HFFc6 (cell line): ENCODE data around the gene SIPA1L3. TPM values are rescaled to one million over a fixed set of nuclear protein-coding genes. Genes with fewer than 3 reads are reported as not detected.
"Not testable (repeated sequence)": the region's sequence is repeated elsewhere in the genome, so short reads cannot be mapped to it uniquely, and the experiment has no call there.

Experiments used
- DNase-seq: peaks from one replicate; pipeline ENCODE4 v3.0.0-alpha.2; 2018
- H3K27ac Mint-ChIP-seq: 2 replicates; pipeline ENCODE4 v1.8.0; 2020; ENCODE audit warnings: mild to moderate bottlenecking, mixed read lengths
- H3K27me3 Mint-ChIP-seq: 2 replicates; pipeline ENCODE4 v1.8.0; 2021; ENCODE audit warnings: mild to moderate bottlenecking, moderate library complexity, mixed read lengths; ENCODE audit not compliant: insufficient read depth
- H3K36me3 Mint-ChIP-seq: 2 replicates; pipeline ENCODE4 v1.8.0; 2021; ENCODE audit warnings: low read depth, mixed read lengths
- H3K4me1 Mint-ChIP-seq: 2 replicates; pipeline ENCODE4 v1.8.0; 2020; ENCODE audit warnings: low read depth, mixed read lengths
- H3K4me3 Mint-ChIP-seq: 2 replicates; pipeline ENCODE4 v1.8.0; 2020; ENCODE audit warnings: mild to moderate bottlenecking, moderate library complexity, mixed read lengths
- H3K9me3 Mint-ChIP-seq: 2 replicates; pipeline ENCODE4 v1.8.0; 2020; ENCODE audit warnings: mild to moderate bottlenecking, mixed read lengths
- total RNA-seq, 6 experiments: library from RNA; stranded (reverse); fragmentation: NEBNext Ultra II Directional; extraction: Animal tissue kit (Norgen Biotek cat#: 25700); gene quantifications; 2 replicates in 1 of 6; 3 replicates in 5 of 6; pipeline ENCODE4 v1.2.3, GENCODE V29; 2021
- TF ChIP-seq, protein P1 (sequence below): fragments of 200-600 bp; sonication (generic); IDR thresholded peaks from 2 replicates; pipeline ENCODE4 v1.5.0; 2021; ENCODE audit warnings: antibody characterized with exemption, mild to moderate bottlenecking

SIPA1L3 gene
- total RNA-seq, 6 experiments from 2014 or later = 34.0 to 46.7 (median 41.8) TPM

DNA sequence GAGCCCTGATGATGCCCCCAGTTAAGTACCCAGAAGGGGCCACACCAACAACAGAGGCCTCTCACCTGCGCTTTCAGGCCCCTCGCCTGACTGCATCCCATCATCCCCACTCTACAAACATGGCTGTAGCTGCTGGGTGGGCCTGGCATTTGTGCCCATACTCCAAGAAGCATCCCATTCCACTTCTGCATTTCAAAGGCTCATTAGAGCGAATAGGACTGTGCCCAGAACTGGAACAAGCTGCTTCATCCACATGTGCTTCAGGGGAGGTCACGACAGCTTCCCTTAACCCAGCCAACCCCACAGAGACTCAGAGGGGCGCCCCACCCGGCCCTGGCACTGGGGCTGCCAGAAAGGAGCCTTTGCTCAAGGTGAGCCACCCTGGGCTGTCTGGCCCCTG, 156.9 kb downstream of the SIPA1L3 start:
- H3K4me1 Mint-ChIP-seq = peaks cover 34% of the 10 kb centered on the region
- peak overlapping the region; percentile 56; the same call in 1 of the 2 replicates for H3K27ac Mint-ChIP-seq
- no peaks in the 10 kb centered on the region; the same call in 1 of the 2 replicates for H3K27me3 Mint-ChIP-seq
- TF ChIP-seq, protein P1, sequence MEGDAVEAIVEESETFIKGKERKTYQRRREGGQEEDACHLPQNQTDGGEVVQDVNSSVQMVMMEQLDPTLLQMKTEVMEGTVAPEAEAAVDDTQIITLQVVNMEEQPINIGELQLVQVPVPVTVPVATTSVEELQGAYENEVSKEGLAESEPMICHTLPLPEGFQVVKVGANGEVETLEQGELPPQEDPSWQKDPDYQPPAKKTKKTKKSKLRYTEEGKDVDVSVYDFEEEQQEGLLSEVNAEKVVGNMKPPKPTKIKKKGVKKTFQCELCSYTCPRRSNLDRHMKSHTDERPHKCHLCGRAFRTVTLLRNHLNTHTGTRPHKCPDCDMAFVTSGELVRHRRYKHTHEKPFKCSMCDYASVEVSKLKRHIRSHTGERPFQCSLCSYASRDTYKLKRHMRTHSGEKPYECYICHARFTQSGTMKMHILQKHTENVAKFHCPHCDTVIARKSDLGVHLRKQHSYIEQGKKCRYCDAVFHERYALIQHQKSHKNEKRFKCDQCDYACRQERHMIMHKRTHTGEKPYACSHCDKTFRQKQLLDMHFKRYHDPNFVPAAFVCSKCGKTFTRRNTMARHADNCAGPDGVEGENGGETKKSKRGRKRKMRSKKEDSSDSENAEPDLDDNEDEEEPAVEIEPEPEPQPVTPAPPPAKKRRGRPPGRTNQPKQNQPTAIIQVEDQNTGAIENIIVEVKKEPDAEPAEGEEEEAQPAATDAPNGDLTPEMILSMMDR = no peak
- H3K36me3 Mint-ChIP-seq = no peaks in the 10 kb centered on the region
- DNase-seq = no peak
- no peaks in the 10 kb centered on the region for H3K9me3 Mint-ChIP-seq
- H3K4me3 Mint-ChIP-seq = no peak overlapping the region

DNA sequence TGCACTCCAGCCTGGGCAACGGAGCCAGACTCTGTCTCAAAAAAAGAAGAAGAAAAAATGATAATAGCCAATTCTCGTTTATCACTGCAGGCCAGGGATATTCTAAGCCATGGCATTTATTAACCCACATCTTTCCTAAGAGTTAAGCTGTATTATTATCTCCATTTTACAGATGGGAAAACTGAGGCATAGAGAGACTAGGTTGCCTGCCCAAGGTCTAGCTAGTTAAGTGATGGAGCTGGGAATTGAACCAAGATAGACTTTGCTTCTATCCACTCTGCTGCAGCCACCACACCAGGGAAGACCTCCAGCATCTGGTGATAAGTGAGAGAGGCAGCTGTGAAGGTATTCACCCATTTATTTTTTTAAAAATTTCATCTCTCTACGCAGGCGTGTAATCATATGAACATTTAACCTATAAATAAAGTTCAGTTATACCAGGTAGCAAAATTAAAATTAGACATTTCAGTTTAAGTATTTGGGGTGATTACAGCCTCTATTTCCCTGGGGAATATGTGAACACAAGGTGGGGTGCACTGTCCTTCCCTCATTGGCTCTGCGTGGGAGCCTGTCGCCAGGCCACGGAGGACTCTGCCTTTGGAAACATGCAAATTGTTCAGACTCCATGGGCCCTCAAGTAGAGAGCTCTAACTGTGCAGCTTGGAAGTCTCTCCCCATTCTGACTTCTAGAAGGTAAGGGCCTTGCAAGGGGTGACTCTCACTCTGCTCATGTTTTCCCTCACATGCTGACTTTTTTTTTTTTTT, 157.8 kb downstream of the SIPA1L3 start:
- no peak overlapping the region for H3K4me3 Mint-ChIP-seq
- H3K36me3 Mint-ChIP-seq = no peaks in the 10 kb centered on the region; the same call in 1 of the 2 replicates
- H3K27ac Mint-ChIP-seq = no peak overlapping the region
- no peaks in the 10 kb centered on the region; the same call in none of the 2 replicates for H3K27me3 Mint-ChIP-seq
- no peaks in the 10 kb centered on the region for H3K9me3 Mint-ChIP-seq
- TF ChIP-seq, protein P1 = no peak
- peaks cover 30% of the 10 kb centered on the region for H3K4me1 Mint-ChIP-seq
- DNase-seq = no peak

DNA sequence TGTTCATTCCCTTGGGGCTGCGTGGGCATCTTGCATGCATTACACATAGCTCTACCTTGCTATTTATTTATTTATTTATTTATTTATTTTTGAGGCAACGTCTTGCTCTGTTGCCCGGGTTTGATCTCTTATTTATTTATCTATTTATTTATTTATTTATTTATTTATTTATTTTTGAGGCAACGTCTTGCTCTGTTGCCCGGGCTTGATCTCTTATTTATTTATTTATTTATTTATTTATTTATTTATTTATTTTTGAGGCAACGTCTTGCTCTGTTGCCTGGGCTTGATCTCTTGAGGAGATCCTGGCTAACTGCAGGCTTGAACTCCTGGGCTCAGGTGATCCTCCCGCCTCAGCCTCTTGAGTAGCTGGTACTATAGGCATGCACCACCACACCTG, 158.8 kb downstream of the SIPA1L3 start:
- peaks cover 32% of the 10 kb centered on the region for H3K4me1 Mint-ChIP-seq
- H3K9me3 Mint-ChIP-seq, H3K27me3 Mint-ChIP-seq, H3K4me3 Mint-ChIP-seq, H3K27ac Mint-ChIP-seq, H3K36me3 Mint-ChIP-seq, DNase-seq: not testable (repeated sequence)

DNA sequence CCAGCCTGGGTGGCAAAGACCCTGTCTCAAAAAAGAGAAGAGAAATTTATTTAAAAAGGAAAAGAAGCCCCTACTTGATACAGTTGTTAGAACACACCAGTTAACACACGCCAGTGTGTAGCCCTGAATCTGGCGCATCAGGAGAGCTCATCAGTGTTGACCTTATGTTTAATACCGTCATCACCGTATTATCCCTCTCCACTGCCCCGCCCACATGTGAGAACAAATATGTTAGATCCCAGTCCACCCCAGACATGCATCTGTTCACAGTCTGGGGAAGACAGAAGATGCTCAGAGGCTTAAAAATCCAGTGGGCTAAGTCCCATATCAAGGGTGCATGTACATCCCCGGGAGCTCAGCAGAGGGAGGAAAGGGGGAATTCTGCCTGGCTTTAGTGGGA, 161.8 kb downstream of the SIPA1L3 start:
- H3K9me3 Mint-ChIP-seq = no peaks in the 10 kb centered on the region
- peak overlapping the region; percentile 94 for H3K27ac Mint-ChIP-seq
- H3K4me1 Mint-ChIP-seq = peaks cover 31% of the 10 kb centered on the region
- TF ChIP-seq, protein P1 = no peak
- no peak for DNase-seq
- peaks cover 6% of the 10 kb centered on the region for H3K27me3 Mint-ChIP-seq
- no peak overlapping the region for H3K4me3 Mint-ChIP-seq
- peaks cover 16% of the 10 kb centered on the region for H3K36me3 Mint-ChIP-seq

DNA sequence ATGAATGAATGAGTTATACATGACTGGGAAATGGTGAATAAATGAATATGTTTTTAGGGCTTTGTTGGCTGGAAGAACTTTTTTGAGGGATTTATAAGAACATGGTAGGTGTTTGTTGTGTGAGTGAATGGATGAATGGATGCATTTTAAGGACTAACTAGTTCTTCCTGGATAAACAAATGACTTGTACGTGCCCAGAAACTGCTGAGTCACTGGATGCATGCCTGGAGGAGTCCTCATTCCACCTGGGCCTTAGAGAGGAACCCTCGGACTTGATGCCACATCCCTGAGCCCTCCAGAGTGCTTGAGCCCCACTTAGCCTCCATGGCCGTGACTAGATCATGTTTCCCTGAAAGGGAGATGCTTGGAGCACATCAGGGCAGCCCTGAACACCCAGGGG, 163.6 kb downstream of the SIPA1L3 start:
- DNase-seq = peak; percentile 73
- Mint-ChIP-seq H3K27ac (peak overlapping the region; percentile 94), H3K36me3 (peaks cover 16% of the 10 kb centered on the region), H3K4me3 (no peak overlapping the region), H3K4me1 (peaks cover 31% of the 10 kb centered on the region), H3K27me3 (peaks cover 6% of the 10 kb centered on the region), H3K9me3 (no peaks in the 10 kb centered on the region)
- TF ChIP-seq, protein P1 = no peak

DNA sequence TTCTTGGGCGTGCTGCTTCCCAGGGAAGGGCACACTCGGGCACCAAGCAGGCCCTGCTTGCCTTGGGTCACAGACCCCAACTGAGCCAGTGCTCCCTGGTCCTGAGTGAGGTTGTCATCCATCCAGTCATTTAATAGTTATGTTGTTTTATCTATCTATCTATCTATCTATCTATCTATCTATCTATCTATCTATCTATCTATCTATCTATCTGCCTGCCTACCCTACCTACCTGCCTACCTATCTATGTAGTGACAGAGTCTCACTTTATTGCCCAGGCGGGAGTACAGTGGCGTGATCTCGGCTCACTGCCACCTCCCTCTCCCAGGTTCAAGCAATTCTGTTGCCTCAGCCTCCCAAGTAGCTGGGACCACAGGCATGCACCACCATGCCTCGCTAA, 164.0 kb downstream of the SIPA1L3 start:
- not testable (repeated sequence) for DNase-seq, H3K4me3 Mint-ChIP-seq, H3K9me3 Mint-ChIP-seq, H3K27me3 Mint-ChIP-seq
- peaks cover 31% of the 10 kb centered on the region for H3K4me1 Mint-ChIP-seq
- H3K27ac Mint-ChIP-seq = peak overlapping the region; percentile 94
- H3K36me3 Mint-ChIP-seq = peaks cover 16% of the 10 kb centered on the region
